Smooth muscle cell of the pulmonary artery (primary cell): ENCODE data around the gene HSD17B2. TPM values are rescaled to one million over a fixed set of nuclear protein-coding genes. Genes with fewer than 3 reads are reported as not detected.

ENCODE experiments used
- total RNA-seq: library from RNA; depleted of rRNA; stranded (reverse); fragments of >200 nt; gene quantifications from 2 replicates; pipeline ENCODE4 v1.2.3, GENCODE V29; 2014

The HSD17B2 gene
- total RNA-seq = not detected in 2 replicates

GRCh38 chr16:82034981-82035612 is at the start of gene HSD17B2:
HSD17B2 (plus strand) TSS chr16:82035253; CDS start chr16:82035425, 172 bp downstream.

DNA sequence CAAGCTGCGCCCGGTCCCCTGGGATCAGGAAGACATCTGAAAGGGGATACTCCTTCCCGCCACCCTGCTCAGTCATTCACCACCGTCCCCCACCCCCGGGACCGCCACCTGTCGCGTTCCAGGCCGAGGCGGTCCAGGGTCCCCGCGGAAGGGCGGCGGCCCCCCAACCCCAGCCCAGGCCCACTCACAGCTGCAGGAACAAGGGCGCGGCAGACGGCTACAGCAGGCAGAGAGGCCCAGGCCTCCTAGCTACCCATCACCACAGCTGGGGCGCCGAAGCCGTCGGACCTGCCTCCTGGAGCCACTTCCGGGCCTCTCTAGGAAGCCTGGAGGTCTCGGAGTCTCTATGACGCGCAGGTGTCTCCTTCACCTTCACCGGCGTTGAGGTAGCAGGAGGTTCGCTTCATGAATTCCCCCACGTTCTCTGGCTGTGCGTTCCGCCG is 23.8 kb upstream of the HSD17B2 start, which contains the start of gene SDR42E1:
SDR42E1 (minus strand) TSS at position 272 of the 443 bp plus-strand sequence. CDS start 10,612 bp downstream, outside the sequence.

Other genes with a start within 250 kb of the HSD17B2 start
- gene SDR42E1, start 23.8 kb upstream of the HSD17B2 start, total RNA-seq = under 0.01 TPM in 2 replicates
- gene MPHOSPH6, start 135.0 kb downstream of the HSD17B2 start, total RNA-seq = 14.1 and 15.8 TPM in 2 replicates